ENCODE measurements around the gene EPHB3. TPM values are rescaled to one million over a fixed set of nuclear protein-coding genes. Genes with fewer than 3 reads are reported as not detected.

Gene EPHB3
- total and polyA plus RNA-seq, 8 donors, result 8.1 to 32.9 (median 26.8) TPM

GRCh38 chr3:184591789-184592188, 30.2 kb downstream of the EPHB3 start:
- no peaks in the 10 kb centered on the region for H3K9me3 ChIP-seq
- H3K36me3 ChIP-seq, result no peaks in the 10 kb centered on the region
- DNase-seq (peak in 1 of 4 donors; percentile 47), ATAC-seq (no peak)
- H3K4me1 ChIP-seq, result peaks cover 0 to 5% of the 10 kb centered on the region in 2 donors
- no peak overlapping the region for H3K4me3 ChIP-seq
- TF ChIP-seq CTCF (IDR thresholded peaks at IDR 0.05), result no peak
- no peaks in the 10 kb centered on the region for H3K27me3 ChIP-seq
- H3K27ac ChIP-seq, result no peak overlapping the region
- intact Hi-C loops (cut with DNase I), result no loop called here

GRCh38 chr3:184592371-184593219, 31.0 kb downstream of the EPHB3 start:
- ATAC-seq (peak; percentile 46), DNase-seq (peak in 2 of 4 donors; percentile 66 to 67)
- Histone ChIP-seq H3K36me3 (no peaks in the 10 kb centered on the region), H3K4me1 (no peaks in the 10 kb centered on the region), H3K27ac (no peak overlapping the region), H3K4me3 (no peak overlapping the region), H3K9me3 (no peaks in the 10 kb centered on the region), H3K27me3 (no peaks in the 10 kb centered on the region)
- TF ChIP-seq CTCF (IDR thresholded peaks at IDR 0.05), result no peak
- intact Hi-C loops (cut with DNase I), result no loop called here

GRCh38 chr3:184593220-184593927, 31.8 kb downstream of the EPHB3 start:
- no peaks in the 10 kb centered on the region for H3K27me3 ChIP-seq
- no peaks in the 10 kb centered on the region for H3K9me3 ChIP-seq
- no peak overlapping the region for H3K4me3 ChIP-seq
- H3K4me1 ChIP-seq, result no peaks in the 10 kb centered on the region
- ATAC-seq (peak; percentile 53), DNase-seq (peak in 1 of 4 donors; percentile 63)
- H3K36me3 ChIP-seq, result no peaks in the 10 kb centered on the region
- TF ChIP-seq CTCF (IDR thresholded peaks at IDR 0.05), result no peak
- intact Hi-C loops (cut with DNase I), result no loop called here
- H3K27ac ChIP-seq, result no peak overlapping the region

- intact Hi-C loops (cut with DNase I), result no loop called here
- no peak for DNase-seq
- Histone ChIP-seq H3K27me3 (no peaks in the 10 kb centered on the region), H3K4me3 (no peak overlapping the region), H3K27ac (no peak overlapping the region), H3K9me3 (no peaks in the 10 kb centered on the region), H3K4me1 (no peaks in the 10 kb centered on the region), H3K36me3 (no peaks in the 10 kb centered on the region)
- no peak for ATAC-seq
- TF ChIP-seq CTCF (IDR thresholded peaks at IDR 0.05), result no peak
Measured at GRCh38 chr3:184593928-184594303, 32.3 kb downstream of the EPHB3 start.

GRCh38 chr3:184594371-184595001, 32.9 kb downstream of the EPHB3 start:
- DNase-seq (peak in 1 of 4 donors; percentile 47), ATAC-seq (no peak)
- Histone ChIP-seq H3K4me1 (no peaks in the 10 kb centered on the region), H3K27me3 (no peaks in the 10 kb centered on the region), H3K4me3 (no peak overlapping the region), H3K9me3 (no peaks in the 10 kb centered on the region), H3K36me3 (no peaks in the 10 kb centered on the region), H3K27ac (no peak overlapping the region)
- intact Hi-C loops (cut with DNase I), result no loop called here
- no peak for TF ChIP-seq CTCF (IDR thresholded peaks at IDR 0.05)
